AG04450 (cell line): ENCODE data around the gene HOXA3. TPM values are rescaled to one million over a fixed set of nuclear protein-coding genes. Genes with fewer than 3 reads are reported as not detected.
A peak's percentile ranks its signal among the peaks of the same experiment; 100 is the strongest.

Source experiments
- CTCF ChIA-PET: fragments of 300-600, 350-600 bp; formaldehyde crosslinking; extraction: SDS; loops from one replicate; lab custom pipeline; 2022; ENCODE audit warnings: antibody characterized with exemption, inconsistent platforms; lab: Charles Lee
- POLR2A ChIA-PET: fragments of 350-600 bp; formaldehyde crosslinking; extraction: SDS; loops from one replicate; lab custom pipeline; 2021; ENCODE audit warnings: antibody characterized with exemption, inconsistent platforms; lab: Yijun Ruan, JAX
- DNase-seq: peaks from one replicate; pipeline ENCODE4 v3.0.0-alpha.2; 2011; ENCODE audit warnings: low read depth, low spot score
- H3K27ac ChIP-seq: one replicate; pipeline ENCODE4 v1.5.1; 2012; ENCODE audit warnings: low read depth, low read length, control low read depth
- H3K27me3 ChIP-seq: one replicate; pipeline ENCODE4 v1.6.0; 2012; ENCODE audit warnings: low read length; ENCODE audit not compliant: control insufficient read depth, insufficient read depth
- H3K4me3 ChIP-seq: 2 replicates; pipeline ENCODE4 v1.5.1; 2011; ENCODE audit warnings: mild to moderate bottlenecking, low read depth, low read length, control low read depth
- H3K9me3 ChIP-seq: 2 replicates; pipeline ENCODE4 v1.5.1; 2012; ENCODE audit warnings: low read length; ENCODE audit not compliant: control insufficient read depth, insufficient read depth
- polyA plus RNA-seq: library from polyadenylated mRNA; depleted of rRNA; stranded (reverse); fragments of >200 nt; gene quantifications from 2 replicates; pipeline ENCODE4 v1.2.3, GENCODE V29; 2011
- TF ChIP-seq, protein P1 (sequence below): IDR thresholded peaks from 2 replicates; pipeline ENCODE4 v1.5.1; 2011; ENCODE audit warnings: low read depth, low read length, control low read depth, inconsistent platforms

HOXA3 gene
- polyA plus RNA-seq, 1 experiment: 1.6 TPM

GRCh38 chr7:27141137-27141922, 11.1 kb downstream of the HOXA3 start:
- ChIA-PET POLR2A (interaction anchor here (0.6 to 4.1 kb wide), 8 partner anchors 9 to 43 kb away, joined by 3 to 23 read pairs (median 4); no protein-coding TSS in a partner anchor), CTCF (interaction anchor here (0.6 to 7.8 kb wide), 23 partner anchors 8 to 1073 kb away, joined by 3 to 93 read pairs (median 5); partner anchors contain the start of genes HOXA3 and HOXA4)
- no peaks in the 10 kb centered on the region for H3K27me3 ChIP-seq
- peak overlapping the region; percentile 88 for H3K27ac ChIP-seq
- TF ChIP-seq, protein P1, sequence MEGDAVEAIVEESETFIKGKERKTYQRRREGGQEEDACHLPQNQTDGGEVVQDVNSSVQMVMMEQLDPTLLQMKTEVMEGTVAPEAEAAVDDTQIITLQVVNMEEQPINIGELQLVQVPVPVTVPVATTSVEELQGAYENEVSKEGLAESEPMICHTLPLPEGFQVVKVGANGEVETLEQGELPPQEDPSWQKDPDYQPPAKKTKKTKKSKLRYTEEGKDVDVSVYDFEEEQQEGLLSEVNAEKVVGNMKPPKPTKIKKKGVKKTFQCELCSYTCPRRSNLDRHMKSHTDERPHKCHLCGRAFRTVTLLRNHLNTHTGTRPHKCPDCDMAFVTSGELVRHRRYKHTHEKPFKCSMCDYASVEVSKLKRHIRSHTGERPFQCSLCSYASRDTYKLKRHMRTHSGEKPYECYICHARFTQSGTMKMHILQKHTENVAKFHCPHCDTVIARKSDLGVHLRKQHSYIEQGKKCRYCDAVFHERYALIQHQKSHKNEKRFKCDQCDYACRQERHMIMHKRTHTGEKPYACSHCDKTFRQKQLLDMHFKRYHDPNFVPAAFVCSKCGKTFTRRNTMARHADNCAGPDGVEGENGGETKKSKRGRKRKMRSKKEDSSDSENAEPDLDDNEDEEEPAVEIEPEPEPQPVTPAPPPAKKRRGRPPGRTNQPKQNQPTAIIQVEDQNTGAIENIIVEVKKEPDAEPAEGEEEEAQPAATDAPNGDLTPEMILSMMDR: no peak
- H3K9me3 ChIP-seq: no peaks in the 10 kb centered on the region; the same call in 1 of the 2 replicates
- DNase-seq: no peak
- H3K4me3 ChIP-seq: peak overlapping the region; percentile 94

DNA sequence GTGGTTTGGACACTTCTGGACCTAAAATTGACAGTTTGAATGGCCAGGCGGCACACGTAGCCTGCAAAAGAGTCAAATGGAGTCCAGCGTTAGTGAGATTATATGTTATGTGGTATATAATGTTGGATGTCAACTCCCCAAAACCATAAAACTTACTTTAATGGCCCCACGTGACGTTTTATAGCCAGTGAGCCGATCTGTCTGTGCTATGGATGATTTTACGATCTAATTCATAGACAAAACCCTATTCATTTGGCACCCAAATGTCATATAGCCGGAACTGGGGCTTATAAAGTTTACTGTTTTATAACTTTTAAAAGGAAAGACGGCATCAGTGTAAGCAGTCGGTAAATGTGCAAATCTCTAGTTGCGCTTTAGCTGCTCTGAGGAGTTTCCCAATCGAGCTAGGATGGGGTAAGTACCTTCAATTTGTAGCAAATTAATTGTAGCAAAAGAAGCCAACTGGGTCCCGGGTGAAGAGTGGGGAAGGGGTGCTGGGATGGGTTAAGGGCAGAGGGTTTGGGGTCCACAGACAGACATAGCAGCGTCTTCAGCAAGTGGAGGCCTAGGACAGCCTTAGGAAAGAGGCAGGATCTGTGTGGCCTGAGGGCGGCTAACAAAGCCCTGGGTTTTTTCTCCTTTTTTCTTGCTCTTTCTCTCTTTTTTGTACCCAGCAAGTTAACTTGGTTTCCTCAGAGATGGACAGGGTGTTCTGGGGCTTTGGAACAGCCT, 12.1 kb downstream of the HOXA3 start:
- no peak for DNase-seq
- CTCF ChIA-PET: interaction anchor here (1.1 to 7.8 kb wide), 8 partner anchors 9 to 771 kb away, joined by 4 to 93 read pairs (median 8); no protein-coding TSS in a partner anchor
- Histone ChIP-seq H3K4me3 (peak overlapping the region; percentile 94), H3K27ac (peak overlapping the region; percentile 86), H3K9me3 (no peaks in the 10 kb centered on the region; the same call in 1 of the 2 replicates), H3K27me3 (no peaks in the 10 kb centered on the region)
- POLR2A ChIA-PET: interaction anchor here (0.8 to 4.1 kb wide), 6 partner anchors 8 to 42 kb away, joined by 3 to 23 read pairs (median 6); no protein-coding TSS in a partner anchor
- TF ChIP-seq, protein P1: no peak

GRCh38 chr7:27139334-27140125, 12.9 kb downstream of the HOXA3 start:
- no peak for DNase-seq
- CTCF ChIA-PET: interaction anchor here (2.1 to 7.8 kb wide), 2 partner anchors 285 to 770 kb away, joined by 8 to 93 read pairs; no protein-coding TSS in a partner anchor
- H3K4me3 ChIP-seq: peak overlapping the region; percentile 94

GRCh38 chr7:27138985-27139333, 13.4 kb downstream of the HOXA3 start:
- TF ChIP-seq, protein P1: no peak
- POLR2A ChIA-PET: interaction anchor here (1.2 to 4.1 kb wide), 2 partner anchors 9 to 41 kb away, joined by 3 to 23 read pairs; no protein-coding TSS in a partner anchor
- no peaks in the 10 kb centered on the region for H3K27me3 ChIP-seq
- peak overlapping the region; percentile 86 for H3K27ac ChIP-seq
- no peak for DNase-seq
- H3K4me3 ChIP-seq: peak overlapping the region; percentile 94
- CTCF ChIA-PET: interaction anchor here (7.8 kb wide), 1 partner anchor 284 kb away, joined by 93 read pairs; no protein-coding TSS in a partner anchor
- H3K9me3 ChIP-seq: no peaks in the 10 kb centered on the region; the same call in 1 of the 2 replicates

More at GRCh38 chr7:27139334-27140125, 12.9 kb downstream of the HOXA3 start:
- POLR2A ChIA-PET: interaction anchor here (1.2 to 4.1 kb wide), 2 partner anchors 9 to 42 kb away, joined by 3 to 23 read pairs; no protein-coding TSS in a partner anchor
- Histone ChIP-seq H3K9me3 (no peaks in the 10 kb centered on the region; the same call in 1 of the 2 replicates), H3K27me3 (no peaks in the 10 kb centered on the region), H3K27ac (peak overlapping the region; percentile 86)
- TF ChIP-seq, protein P1: no peak
